ENCODE data around the gene AKAP8L.

Gene AKAP8L

DNA sequence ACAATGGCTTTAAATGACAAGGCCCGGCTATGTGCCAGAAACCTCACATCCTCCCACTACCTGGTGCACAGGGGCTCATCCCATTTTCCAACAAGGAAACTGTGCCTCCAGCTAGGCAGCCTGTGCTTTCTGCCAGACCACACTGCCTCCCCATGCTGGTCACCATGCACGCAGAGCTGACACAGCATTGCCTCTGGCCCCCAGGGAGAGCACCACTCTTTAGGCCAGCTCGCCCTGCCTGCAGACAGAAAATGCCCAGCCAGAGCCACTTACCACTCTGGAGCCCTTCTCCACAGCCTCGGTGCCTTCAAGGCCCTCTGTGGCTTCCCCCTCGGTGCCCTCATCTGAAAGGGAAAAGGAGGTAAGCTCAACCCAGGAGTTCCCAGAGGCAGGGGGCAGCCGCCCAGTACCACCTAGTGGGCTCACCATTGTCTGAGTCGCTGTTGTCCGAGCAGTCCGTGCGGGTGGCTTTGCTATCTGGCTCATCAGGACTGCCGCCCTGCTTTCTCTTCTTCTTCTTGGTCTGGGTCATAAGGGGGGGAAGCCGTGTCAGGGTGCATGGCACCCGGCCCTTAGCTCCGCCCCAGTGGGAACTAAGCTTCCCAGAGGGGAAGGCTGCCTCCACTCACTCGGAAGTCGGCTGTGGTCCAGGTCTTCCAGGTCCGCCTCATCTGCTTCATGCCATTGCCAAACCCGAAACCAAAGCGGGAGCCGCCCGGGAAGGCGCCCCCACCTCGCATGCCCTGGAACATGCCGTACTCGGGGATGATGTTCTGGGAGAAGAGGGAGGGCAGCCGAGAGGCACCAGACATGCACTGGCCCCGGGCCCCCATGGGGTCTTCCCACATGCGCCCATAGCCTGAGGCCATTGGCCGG lies 18.0 kb downstream of the AKAP8L start:
- TF ChIP-seq, protein P1, sequence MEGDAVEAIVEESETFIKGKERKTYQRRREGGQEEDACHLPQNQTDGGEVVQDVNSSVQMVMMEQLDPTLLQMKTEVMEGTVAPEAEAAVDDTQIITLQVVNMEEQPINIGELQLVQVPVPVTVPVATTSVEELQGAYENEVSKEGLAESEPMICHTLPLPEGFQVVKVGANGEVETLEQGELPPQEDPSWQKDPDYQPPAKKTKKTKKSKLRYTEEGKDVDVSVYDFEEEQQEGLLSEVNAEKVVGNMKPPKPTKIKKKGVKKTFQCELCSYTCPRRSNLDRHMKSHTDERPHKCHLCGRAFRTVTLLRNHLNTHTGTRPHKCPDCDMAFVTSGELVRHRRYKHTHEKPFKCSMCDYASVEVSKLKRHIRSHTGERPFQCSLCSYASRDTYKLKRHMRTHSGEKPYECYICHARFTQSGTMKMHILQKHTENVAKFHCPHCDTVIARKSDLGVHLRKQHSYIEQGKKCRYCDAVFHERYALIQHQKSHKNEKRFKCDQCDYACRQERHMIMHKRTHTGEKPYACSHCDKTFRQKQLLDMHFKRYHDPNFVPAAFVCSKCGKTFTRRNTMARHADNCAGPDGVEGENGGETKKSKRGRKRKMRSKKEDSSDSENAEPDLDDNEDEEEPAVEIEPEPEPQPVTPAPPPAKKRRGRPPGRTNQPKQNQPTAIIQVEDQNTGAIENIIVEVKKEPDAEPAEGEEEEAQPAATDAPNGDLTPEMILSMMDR (IDR thresholded peaks at IDR 0.05; ENCODE audit: low read depth, low read length) = no peak
- H3K4me3 ChIP-seq (replicated peaks in 1 of 2; ENCODE audit: low read depth in 2 of 2, low read length in 2 of 2) = no peak overlapping the region
- no peak for DNase-seq (ENCODE audit: low read depth in 2 of 2)

DNA sequence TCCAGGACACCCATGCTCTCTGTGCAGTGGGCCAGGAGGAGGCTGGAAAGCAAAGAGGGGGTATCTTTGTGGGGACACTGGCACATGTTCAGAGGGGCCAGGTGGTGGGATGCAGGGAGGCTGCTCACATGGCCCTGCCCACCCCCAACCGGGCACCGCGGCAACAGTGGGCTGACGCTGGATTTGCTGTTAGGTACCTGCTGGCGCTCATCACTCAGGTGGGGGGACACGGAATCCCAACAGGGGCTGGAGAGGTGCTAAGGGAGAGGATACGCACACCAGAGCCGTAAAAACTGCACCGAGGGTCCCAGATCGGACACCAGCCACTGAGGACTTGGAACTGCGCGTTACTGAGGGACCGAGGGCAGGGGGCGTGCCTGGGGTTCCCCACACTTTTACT lies 19.2 kb downstream of the AKAP8L start:
- TF ChIP-seq, protein P1 (IDR thresholded peaks at IDR 0.05; ENCODE audit: low read depth, low read length) = no peak
- no peak for DNase-seq (ENCODE audit: low read depth in 2 of 2)
- no peak overlapping the region for H3K4me3 ChIP-seq (replicated peaks in 1 of 2; ENCODE audit: low read depth in 2 of 2, low read length in 2 of 2)

DNA sequence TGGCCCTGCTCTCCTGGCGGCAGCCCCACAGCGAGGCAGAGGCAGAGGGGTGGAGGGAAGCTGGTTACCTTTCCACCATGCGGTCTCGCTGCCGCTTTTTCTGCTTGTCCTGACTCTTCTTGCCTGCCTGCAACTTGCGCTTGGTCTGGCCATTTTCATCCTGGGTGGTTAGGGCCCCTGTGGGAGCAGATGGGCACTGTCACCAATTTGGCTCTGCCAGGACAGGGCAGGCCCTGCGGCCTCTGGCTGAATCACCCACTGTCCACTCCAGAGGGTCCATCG lies 19.6 kb downstream of the AKAP8L start:
- DNase-seq (ENCODE audit: low read depth in 2 of 2) = no peak
- TF ChIP-seq, protein P1 (IDR thresholded peaks at IDR 0.05; ENCODE audit: low read depth, low read length) = no peak
- H3K4me3 ChIP-seq (replicated peaks in 1 of 2; ENCODE audit: low read depth in 2 of 2, low read length in 2 of 2) = no peak overlapping the region

- TF ChIP-seq, protein P1 (IDR thresholded peaks at IDR 0.05; ENCODE audit: low read depth, low read length) = no peak
- no peak for DNase-seq (ENCODE audit: low read depth in 2 of 2)
- no peak overlapping the region for H3K4me3 ChIP-seq (replicated peaks in 1 of 2; ENCODE audit: low read depth in 2 of 2, low read length in 2 of 2)
Measured at GRCh38 chr19:15398501-15399233, 20.1 kb downstream of the AKAP8L start.

DNA sequence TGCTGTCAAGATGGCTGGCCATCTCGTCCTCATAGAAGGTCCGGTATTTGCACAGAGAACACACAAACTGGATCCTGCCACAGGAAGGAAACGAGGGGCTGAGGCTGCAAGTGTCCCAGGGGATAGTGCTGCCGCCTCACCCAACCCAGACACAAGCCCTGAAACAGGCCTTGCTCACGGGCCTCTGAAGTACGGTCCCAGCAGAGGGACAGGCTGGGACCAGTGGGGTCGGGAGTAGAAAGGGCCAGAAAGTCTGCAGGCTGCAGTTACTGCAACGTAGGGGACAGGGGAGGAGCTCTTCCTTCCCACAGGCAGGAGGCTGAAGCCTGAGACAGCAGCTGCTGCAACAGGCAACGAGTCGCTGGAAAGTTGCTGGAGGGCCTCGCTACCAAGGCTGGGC lies 21.0 kb downstream of the AKAP8L start:
- TF ChIP-seq, protein P1 (IDR thresholded peaks at IDR 0.05; ENCODE audit: low read depth, low read length) = no peak
- DNase-seq (ENCODE audit: low read depth in 2 of 2) = no peak
- no peak overlapping the region for H3K4me3 ChIP-seq (replicated peaks in 1 of 2; ENCODE audit: low read depth in 2 of 2, low read length in 2 of 2)

GRCh38 chr19:15397236-15397635 lies 21.6 kb downstream of the AKAP8L start:
- TF ChIP-seq, protein P1 (IDR thresholded peaks at IDR 0.05; ENCODE audit: low read depth, low read length) = no peak
- H3K4me3 ChIP-seq (replicated peaks in 1 of 2; ENCODE audit: low read depth in 2 of 2, low read length in 2 of 2) = no peak overlapping the region
- DNase-seq (ENCODE audit: low read depth in 2 of 2) = no peak

All from cardiac fibroblast (primary cell).